AG09309 (cell line): ENCODE results near the gene PSME1.

Experiments used
- DNase-seq: peaks from one replicate; pipeline ENCODE4 v3.0.0-alpha.2; 2010; ENCODE audit warnings: low read depth
- H3K4me3 ChIP-seq: 2 replicates; pipeline ENCODE4 v1.5.1; 2011; ENCODE audit warnings: mild to moderate bottlenecking, low read depth, low read length, moderate library complexity; ENCODE audit not compliant: control insufficient read depth
- TF ChIP-seq, protein P1 (sequence below): IDR thresholded peaks from 2 replicates; pipeline ENCODE4 v1.5.1; 2011; ENCODE audit warnings: mild to moderate bottlenecking, low read depth, low read length, inconsistent platforms; ENCODE audit not compliant: insufficient read depth, control insufficient read depth; ENCODE audit errors: missing control alignments

Gene PSME1

DNA sequence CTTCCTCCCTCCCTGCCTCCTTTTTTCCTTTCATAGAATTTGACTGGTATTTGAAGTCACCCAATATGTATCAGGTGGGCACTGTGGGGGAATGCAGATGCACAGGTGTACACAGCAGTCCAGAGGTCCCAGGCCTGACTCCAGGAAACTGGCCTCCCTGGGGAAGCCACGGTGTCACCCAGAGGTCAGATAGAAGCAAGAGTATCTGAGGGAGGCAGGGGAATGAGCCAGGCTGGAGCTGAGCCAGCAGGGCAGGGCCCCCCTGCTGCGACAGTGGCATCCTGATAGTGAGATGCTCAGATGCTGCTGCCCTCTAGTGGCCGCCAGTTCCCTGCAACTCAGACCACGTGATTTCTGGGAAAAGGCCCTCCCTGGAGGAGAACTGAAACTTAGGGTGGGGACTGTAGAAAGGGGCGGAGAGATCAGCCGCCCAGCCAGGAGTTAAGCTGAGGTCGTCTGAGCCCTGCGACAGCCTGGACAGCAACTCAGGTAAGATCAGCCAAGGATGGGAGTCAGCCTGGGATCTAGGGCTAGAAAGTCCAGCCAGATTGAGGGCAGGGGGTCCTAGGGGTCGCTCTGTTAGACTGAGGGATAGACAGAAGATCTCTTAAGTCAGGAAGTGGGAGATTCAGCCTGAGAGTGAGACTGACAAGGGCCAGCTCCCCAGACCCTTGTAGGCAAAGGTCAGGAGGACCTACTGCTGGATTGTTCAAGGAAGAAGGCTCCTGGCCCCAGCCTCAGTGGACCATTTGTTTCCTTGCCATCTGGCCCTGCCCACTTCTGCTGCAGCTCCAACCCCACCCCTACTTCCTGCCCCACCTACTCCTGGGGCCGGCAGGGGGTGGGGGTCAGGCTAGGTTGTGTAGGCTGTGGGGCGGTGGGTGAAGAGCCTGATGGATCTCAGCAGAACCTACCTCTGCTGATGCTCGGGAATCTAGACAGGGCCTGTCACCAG lies 25.1 kb downstream of the PSME1 start, which contains the start of gene IRF9:
TSS of gene IRF9 (plus strand) at position 416 of the 955 bp plus-strand sequence. CDS start 880 bp downstream, outside the sequence.
- H3K4me3 ChIP-seq, result peak within 1 kb of the TSS; percentile 85
- DNase-seq, result peak; percentile 81
- TF ChIP-seq, protein P1, sequence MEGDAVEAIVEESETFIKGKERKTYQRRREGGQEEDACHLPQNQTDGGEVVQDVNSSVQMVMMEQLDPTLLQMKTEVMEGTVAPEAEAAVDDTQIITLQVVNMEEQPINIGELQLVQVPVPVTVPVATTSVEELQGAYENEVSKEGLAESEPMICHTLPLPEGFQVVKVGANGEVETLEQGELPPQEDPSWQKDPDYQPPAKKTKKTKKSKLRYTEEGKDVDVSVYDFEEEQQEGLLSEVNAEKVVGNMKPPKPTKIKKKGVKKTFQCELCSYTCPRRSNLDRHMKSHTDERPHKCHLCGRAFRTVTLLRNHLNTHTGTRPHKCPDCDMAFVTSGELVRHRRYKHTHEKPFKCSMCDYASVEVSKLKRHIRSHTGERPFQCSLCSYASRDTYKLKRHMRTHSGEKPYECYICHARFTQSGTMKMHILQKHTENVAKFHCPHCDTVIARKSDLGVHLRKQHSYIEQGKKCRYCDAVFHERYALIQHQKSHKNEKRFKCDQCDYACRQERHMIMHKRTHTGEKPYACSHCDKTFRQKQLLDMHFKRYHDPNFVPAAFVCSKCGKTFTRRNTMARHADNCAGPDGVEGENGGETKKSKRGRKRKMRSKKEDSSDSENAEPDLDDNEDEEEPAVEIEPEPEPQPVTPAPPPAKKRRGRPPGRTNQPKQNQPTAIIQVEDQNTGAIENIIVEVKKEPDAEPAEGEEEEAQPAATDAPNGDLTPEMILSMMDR, result peak; percentile 93

DNA sequence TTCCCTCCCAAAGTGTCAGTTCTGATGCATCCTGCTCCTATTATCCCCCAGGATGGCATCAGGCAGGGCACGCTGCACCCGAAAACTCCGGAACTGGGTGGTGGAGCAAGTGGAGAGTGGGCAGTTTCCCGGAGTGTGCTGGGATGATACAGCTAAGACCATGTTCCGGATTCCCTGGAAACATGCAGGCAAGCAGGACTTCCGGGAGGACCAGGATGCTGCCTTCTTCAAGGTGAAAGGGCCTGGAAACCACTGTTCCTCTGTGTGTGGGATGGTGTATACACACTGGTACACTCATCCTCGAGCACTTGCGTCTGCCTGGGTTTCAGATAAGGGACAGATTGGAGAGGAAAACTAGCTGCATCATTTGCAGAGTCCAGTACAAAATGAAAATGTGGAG lies 26.1 kb downstream of the PSME1 start:
- DNase-seq, result peak; percentile 7
- H3K4me3 ChIP-seq, result peak overlapping the region; percentile 85
- TF ChIP-seq, protein P1, result no peak

DNA sequence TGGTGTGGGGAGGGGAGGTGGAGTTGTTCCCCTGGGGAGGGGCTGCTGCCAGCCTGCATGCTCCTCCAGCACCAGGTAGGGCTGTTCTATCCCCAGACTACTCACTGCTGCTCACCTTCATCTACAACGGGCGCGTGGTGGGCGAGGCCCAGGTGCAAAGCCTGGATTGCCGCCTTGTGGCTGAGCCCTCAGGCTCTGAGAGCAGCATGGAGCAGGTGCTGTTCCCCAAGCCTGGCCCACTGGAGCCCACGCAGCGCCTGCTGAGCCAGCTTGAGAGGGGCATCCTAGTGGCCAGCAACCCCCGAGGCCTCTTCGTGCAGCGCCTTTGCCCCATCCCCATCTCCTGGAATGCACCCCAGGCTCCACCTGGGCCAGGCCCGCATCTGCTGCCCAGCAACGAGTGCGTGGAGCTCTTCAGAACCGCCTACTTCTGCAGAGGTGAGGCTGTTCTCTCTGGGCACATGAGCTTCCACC lies 28.6 kb downstream of the PSME1 start:
- no peak for DNase-seq
- H3K4me3 ChIP-seq, result no peak overlapping the region
- TF ChIP-seq, protein P1, result no peak

DNA sequence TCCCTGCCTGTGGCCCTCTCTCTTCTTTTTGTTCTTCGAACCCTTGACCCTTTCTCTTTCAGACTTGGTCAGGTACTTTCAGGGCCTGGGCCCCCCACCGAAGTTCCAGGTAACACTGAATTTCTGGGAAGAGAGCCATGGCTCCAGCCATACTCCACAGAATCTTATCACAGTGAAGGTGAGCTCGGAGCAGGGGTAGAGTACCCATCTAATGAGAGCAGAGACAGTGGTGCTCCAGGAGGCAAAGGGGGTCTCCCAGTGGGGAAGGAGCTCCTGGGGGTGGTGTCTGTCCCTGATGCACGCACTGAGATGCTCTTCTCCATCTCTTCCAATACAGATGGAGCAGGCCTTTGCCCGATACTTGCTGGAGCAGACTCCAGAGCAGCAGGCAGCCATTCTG lies 29.8 kb downstream of the PSME1 start:
- H3K4me3 ChIP-seq, result no peak overlapping the region
- TF ChIP-seq, protein P1, result no peak
- DNase-seq, result no peak

DNA sequence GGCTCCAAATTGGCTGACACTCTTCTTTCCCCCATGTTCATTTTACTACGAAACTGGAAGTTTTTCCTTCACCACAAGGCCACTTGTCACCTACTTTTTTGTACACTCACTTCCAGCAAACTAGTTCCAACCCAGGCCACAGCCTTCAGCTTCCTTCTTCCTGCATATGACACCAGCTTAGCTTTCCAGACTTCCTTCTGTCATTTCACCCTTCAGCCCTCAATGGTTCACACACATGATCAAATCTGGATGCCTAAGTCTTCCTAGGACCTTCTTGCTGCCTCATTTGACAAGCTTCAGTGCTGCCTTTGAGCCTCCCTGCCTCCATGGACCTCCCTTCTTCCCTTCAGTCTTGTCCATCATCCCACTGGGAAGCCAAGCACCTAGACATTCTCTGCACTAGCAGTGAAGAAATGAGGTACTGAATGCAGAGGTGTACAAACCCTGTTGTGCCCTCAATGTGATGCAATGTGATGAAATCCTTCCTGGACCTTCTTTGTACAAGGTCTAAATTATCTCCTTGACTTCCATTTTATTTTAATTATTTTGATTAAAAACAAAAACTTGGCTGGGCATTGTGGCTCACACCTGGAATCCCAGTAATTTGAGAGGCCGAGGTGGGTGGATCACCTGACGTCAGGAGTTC lies 31.6 kb downstream of the PSME1 start:
- no peak for DNase-seq
- H3K4me3 ChIP-seq, result no peak overlapping the region
- TF ChIP-seq, protein P1, result no peak

DNA sequence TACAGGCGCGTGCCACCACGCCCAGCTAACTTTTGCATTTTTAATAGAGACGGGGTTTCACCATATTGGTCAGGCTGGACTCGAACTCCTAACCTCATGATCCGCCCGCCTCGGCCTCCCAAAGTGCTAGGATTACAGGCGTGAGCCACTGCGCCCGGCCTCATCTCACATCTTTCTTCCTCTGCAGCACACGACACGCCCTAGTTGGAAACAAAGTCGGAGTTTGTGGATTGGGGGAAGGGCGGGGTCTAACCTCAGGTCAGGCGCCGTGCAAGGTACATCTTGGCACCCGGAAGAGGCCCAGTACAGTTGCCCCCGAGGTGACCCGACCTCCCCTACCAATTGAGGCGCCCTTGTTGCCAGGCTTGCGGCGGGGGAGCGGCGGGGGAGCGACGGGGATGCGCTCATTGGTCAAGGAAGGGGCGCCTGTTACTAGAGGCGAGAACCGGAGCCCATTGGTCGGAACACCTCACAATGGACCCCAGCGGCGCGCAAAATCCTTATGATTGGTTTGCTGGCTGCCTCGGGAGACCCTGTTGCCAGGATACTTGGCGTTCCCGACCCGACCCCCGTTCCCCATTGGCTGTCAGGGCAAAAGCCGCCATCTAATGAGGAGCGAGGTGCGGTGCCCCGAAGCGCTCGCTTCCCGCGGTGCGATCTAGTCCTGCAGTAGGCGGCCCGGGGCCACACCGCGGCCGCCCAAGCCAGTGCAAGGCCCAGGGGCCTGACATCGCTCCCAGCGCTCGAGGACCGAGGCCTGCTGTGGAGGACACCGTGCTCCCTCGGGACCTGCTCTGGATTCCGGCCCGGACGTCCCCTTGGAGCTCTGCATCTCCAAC lies 35.6 kb downstream of the PSME1 start, which contains the start of gene REC8:
TSS of gene REC8 (plus strand) at position 659 of the 839 bp plus-strand sequence. CDS start 473 bp downstream, outside the sequence.
- H3K4me3 ChIP-seq, result no peak within 1 kb of the TSS
- TF ChIP-seq, protein P1, result no peak
- DNase-seq, result no peak
